H1 (cell line): ENCODE data around the gene CUEDC2. TPM values are rescaled to one million over a fixed set of nuclear protein-coding genes. Genes with fewer than 3 reads are reported as not detected.

ENCODE experiments used
- E2F6 ChIP-seq: IDR thresholded peaks from 2 replicates; pipeline ENCODE4 v1.6.1; 2012; ENCODE audit warnings: inconsistent platforms
- polyA plus RNA-seq, 7 experiments: library from polyadenylated mRNA; depleted of rRNA in 3 of 7; stranded (reverse) in 5 of 7; unstranded in 2 of 7; fragments of >200 nt in 5 of 7; fragments of 200-250 nt in 2 of 7; gene quantifications; 1 replicate in 5 of 7; 2 replicates in 1 of 7; 4 replicates in 1 of 7; pipeline versions ENCODE4 v1.2.1 to v1.2.3, GENCODE V29; 2011 to 2013; ENCODE audit warnings: missing spikeins in 2 of 7, mixed read lengths in 2 of 7
- total RNA-seq: library from RNA; stranded (reverse); fragmentation: NEBNext Ultra II Directional; extraction: Animal tissue kit (Norgen Biotek cat#: 25700); gene quantifications from 2 replicates; pipeline ENCODE4 v1.2.1, GENCODE V29; 2021

The CUEDC2 gene
- total and polyA plus RNA-seq, 2 of the 8 experiments (the other 6 are each of a cell fraction or from before 2014, with no cell fraction given) = 41.7 to 55.2 TPM

GRCh38 chr10:102413806-102414561 lies 18.4 kb downstream of the CUEDC2 start (continued):
- TF ChIP-seq E2F6 = no peak
